NCI-H2196 treated with DMSO at 0.1 percent for 48 hours (cell line): ENCODE results near the gene VPS35.

Experiments used
- DNase-seq: peaks from one replicate; lab custom pipeline; 2025; ENCODE audit not compliant: unreplicated experiment; lab: John Stamatoyannopoulos, UW

VPS35 gene

DNA sequence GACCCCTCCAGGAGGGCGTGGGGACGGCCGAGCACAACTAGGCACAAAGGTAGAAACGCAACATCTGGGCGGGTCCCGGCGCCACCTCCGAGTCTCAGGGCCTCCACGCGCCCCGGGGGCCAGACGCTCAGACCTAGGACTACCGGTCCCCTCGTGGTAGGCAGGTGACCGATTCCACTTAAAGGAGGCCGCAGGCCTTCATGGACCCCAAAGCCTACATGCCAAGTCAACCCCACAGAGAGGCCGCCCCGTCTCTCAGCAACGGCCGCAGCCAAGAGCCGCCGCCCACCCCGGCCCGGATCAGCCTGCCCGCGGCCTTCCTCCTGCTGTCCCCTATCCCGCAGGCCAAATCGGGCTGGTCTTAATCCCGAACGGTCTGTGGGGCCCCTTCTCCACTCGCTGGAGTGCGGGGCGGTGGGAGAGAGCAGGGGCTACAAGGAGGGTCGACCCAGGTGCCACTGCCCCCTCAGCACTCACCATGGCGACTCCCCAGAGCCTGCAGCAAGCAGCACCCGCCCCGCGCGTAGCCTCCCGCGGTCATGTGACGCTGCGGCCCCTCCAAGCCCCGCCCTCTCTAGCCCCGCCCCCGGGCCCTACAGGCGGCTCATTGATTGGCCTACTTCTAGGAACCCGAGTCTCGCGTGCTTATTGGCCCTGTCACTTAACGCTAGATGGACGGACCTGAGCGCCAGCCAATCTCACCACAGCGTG, at the start of gene VPS35:
TSS of gene VPS35 (minus strand) at position 525 of the 711 bp plus-strand sequence. CDS start at position 480, 45 bp downstream.
- DNase-seq, result peak; percentile 85

DNA sequence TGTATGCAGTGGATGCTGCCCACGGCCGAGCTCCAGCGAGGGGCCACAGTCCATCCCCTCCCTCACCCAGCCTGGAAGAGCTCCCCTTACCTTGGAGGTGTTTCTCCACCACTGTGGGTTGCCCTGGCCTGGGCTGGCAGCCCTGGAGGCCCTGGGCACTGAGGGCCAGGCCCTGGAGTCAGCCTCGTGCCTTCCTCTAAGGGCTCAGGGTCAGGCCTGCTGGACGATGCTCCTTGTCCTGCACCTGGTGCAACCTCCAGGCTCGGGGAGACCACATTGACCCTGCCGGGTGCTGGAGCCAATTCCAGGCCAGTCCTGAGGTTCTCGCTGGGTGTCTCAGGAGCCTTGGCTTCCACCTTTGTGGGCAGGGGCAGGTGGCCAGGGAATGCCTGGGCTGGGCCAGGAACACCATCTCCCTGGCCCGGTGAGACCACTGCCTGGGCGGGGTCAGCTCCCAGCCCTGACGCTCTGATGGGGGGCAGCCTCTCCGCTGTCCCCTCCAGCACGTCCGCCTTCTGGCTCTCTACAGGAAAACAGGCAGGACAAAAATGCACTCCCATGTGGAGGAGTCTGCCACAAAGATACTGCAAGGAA, 48.7 kb upstream of the VPS35 start:
- DNase-seq, result no peak

DNA sequence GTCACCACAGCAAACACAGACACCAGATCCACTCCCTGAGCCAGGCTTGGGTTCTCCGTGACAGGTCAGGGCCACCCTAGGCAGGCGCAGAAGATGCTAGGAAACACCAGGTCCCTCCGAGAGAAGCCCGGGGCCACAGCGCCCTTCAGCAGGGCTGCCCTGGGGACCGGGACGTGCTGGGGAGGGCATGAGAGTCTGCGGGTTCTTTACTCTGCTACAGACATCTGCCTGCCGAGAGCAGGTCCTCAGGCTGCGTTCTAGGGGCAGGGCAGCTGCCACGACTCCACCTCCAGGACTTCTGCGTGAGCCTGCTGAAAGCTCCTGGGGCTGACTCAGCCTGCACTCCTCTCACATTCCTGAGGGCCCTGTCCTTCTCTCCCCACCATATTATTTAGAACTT, 47.7 kb upstream of the VPS35 start:
- no peak for DNase-seq

DNA sequence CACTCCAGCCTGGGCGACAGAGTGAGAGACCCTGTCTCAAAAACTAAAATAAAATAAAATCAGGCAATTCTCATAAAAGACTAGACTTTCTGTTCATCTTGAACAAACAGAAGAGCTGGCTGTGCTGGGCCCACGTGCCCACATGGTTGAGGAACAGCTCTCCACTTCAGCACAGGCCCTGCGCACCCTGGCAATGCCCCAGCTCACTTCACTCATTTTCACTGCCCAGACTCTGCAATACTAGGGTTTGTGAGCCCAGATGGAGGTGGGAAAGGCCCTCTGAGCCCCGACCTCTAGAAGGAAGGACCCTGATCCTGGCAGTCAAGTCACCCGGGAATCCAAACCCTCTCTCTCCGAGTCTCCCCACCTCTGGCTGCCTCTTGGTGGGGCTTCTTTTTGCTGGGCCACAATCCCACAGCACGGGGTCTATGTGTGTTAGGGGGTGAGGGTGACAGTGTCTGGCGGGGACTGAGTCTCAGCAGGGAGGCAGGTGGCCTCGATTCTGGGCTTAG, 44.4 kb upstream of the VPS35 start:
- DNase-seq, result no peak

DNA sequence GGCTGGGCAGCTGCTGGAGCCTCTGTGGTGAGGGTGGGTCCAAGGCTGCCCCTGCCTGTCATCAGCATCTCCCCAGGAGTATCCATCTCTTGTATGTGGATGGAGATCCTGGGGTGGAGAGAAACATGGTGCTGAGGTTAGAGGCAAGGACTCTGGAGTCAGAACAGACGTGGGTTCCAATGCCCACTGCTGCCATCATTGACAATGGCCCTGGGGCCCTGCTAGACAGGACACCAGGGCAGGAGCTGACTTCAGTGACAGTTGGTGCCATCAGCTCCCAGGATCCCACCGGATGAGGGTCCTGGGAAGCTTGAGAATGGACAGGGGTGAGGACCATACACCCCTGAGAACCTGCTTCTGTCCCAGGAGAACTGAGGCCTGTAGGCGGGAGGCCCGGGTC, 43.6 kb upstream of the VPS35 start:
- no peak for DNase-seq

DNA sequence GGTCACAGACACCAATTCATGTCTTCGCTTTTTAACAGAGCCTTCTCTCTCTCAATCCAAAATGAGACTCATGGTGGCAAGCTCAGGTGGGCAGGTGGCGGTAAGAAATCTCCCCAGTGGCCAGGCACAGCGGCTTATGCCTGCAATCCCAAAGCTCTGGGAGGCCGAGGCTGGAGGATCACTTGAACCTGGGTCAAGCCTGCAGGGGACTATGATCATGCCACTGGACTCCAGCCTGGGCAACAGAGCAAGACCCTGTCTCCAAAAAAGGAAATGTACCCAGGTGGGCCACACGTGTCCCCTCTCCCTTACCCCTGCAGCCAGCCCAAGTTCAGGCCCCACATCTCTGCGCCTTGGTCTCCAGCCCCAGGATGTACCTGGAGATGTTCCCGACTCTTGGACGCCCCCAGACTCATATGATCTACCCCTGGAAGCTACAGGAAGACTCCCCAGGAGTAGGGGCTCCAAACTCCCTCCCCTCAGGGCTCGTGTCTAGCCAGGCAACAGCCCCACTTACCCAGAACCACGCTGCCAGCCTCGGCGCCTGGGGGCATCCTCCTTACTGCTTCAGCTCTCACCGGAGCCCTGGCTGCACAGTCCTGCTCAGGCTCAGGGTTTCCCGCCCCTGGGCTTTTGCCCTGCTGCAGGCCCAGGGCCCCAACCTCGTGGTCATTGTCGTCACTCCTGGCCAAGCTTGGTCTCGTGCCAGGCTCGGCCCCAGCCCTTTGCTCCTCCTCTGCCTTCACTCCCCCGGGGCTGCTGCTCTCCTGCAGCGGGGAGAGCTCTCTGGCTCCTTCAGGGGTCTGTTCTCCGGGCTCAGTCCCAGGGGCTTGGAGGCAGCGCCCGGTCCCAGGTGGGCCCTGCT, 42.9 kb upstream of the VPS35 start:
- no peak for DNase-seq

DNA sequence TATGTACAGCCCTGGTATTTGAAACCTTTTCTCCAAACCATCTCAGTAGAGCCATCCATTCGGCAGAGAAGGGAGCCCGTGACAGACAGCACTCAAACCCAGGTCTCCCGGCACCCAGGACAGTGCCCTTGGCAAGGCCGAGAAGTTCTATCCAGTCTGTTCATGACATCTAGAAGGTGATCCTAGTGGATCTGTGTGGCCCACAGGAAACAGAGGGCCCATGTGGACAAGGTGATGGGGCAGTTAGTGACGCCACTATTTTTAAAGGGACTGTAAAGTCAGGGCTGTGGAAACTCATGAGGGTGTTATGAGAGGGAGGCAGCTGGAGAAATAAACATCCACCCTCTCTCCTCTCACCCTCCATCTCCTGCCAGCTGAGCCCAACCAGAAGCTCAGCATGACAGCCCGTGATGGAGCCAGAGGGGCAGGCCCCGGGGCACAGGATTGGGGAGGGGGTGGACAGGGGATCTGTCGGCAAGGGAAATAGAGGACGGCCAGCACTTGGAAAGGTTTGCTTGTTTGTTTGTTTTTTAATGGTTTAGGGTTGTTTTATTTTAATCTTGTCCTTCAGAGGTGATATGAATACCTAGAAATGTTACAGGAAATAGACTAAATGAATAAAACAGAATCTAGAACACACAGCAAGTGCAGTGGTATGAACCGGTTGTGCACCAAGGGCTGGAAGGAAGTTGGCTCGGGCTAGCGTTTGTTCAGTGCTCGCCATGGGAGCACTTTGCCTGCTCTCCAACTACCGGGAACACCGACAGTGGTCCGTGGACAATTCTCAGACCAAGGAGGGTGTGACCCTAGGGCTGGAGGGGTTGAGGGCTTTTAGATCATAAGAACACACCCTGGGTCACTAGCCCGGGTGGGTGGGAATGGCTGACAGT, 42.1 kb upstream of the VPS35 start:
- no peak for DNase-seq

DNA sequence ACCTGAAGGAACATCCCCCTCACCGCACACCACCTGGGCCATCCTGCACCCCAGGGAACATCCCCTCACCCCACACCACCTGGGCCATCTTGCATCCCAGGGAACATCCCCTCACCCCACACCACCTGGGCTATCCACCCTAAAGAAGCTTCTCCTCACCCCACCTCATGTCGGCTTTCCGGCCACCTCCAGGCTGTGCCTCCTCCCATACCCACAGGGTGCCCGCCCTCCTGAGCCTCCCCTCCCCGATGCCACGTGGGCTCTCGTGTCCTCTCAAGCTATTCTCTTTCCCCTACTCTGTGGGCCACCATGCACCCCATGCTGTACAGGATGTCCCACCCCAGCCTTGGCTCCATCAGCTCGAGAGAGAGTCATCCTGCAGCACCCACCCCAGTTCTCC, 41.1 kb upstream of the VPS35 start:
- no peak for DNase-seq

DNA sequence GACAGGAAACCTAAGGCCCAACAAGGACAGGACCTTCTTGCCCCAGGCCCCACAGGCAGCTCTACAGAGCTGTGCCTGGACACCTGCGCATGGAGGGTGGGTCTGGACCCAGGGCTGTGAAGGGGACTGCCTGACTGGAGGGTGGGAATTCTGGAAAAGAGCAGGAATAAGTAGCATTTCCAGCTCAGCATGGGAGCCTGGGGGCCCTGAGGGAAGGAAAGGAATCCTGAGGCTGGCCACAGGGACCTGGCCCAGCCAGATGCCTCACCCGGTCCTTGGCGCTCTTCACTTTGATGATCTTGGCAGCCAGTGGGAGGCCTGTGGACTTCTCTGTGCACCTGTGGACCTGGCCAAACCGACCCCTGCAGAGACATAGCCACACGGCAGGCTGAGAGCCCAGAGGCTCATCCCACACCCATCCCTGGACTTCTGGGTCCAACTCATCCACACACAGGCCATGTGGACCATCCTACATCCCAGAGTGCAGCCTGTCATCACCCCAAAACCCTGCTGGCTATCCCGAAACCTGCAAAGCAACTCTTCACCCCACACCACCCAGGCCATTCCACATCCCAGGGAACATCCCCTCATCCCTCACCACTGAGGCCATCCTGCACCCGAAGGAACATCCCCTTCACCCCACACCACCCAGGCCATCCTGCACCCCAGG, 40.5 kb upstream of the VPS35 start:
- DNase-seq, result no peak

DNA sequence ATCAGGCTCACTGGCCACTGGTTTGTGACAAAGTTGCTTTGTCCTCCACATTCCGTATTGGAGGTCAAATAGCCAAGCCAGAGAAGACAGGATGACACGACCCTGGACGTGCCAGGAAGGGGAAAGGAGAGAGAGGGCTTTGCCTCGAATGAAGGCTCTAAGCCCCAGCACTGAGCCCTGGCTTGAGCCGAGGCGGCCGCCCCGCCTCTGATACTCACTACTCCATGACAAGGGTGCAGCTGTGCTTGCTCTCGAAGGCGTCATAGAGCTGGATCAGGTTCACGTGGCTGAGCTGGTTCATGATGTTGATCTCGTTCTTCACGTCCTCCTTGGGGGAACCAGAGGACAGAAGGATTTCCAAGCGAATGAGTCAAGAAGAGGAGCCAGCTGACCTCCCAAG, 39.8 kb upstream of the VPS35 start:
- no peak for DNase-seq

DNA sequence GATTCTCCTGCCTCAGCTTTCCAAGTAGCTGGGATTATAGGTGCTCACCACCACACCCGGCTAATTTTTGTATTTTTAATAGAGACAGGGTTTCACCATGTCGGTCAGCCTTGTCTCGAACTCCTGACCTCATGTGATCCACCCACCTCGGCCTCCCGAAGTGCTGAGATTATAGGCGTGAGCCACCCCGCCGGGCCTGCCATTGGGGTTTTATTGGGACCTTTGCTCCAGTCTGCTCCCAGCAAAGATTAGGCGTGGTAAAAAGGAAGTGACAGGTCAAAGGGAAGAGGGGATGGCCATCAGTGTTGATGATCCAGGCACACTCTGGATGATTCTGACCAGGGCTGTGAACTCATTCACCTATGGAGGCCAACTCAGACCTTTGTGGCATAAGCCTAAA, 38.7 kb upstream of the VPS35 start:
- DNase-seq, result no peak

DNA sequence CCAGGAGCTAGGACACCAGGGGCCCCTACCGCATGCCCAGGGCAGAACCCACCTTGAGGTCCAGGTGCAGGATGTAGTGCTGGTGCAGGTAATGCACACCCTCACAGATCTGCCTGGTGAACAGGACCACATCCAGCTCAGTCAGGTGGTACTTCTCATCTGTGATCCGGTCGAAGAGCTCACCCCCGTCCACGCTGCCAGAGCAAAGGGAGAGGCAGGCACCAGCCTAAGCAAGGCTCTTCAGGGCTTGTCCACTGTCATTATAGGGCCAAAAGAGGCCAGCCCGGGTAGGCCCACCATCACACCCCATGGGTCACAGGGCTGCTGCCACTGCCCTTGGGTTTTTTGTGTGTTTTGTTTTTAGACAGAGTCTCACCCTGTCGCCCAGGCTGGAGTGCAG, 38.2 kb upstream of the VPS35 start:
- no peak for DNase-seq

DNA sequence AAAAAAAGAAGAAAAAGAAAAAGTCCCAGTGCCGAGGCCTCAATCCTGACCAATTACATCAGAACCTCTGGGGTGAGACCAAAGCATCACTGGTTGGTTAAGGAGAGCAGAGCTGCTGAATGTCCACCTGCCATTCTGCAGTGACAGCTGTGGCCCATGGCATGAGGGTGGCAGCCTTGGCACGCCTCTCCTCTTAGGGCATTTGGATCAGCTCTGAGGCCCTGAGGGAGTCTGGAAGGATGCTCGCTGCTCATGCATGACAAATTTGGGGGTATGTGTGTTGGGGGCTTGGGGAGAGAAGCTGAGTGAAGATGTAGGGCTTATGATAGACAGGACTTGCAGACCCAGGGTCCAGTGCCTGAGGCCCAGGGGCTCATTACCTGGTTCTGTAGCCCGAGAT, 32.9 kb upstream of the VPS35 start:
- no peak for DNase-seq

DNA sequence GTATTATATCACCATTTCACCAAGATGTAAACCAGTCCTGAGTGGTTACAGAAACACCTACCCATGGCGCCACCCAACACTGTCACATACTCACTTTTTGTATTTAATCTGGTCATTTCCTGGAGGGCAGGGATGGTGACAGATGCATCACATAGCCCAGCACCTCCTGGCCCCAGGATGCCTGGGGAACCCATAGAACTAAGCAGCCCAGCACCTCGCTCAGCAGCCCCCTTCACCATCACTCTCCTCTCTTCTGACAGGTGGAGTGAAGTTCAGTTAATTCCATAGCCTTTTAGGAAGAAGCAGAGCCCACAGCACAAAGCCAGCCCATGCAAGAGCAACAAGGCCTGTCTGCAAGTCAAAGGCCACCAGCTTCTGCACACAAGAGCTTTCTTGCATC, 31.6 kb upstream of the VPS35 start:
- DNase-seq, result no peak

DNA sequence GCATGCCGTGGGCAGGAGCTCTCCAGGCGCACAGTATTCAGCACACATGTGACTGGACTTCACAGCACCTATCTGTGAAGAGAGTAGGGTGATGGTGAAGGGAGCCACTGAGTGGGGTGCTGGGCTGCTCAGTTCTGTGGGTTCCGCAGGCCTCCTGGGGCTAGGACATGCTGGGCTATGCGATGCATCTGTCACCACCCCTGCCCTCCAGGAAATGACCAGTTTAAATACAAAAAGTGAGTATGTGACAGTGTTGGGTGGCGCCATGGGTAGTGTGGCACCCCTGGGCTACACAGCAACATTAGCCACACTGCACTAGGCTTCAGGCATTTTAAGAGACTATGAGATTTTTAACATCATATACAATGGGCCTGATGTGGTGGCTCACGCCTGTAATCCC, 30.6 kb upstream of the VPS35 start:
- no peak for DNase-seq

DNA sequence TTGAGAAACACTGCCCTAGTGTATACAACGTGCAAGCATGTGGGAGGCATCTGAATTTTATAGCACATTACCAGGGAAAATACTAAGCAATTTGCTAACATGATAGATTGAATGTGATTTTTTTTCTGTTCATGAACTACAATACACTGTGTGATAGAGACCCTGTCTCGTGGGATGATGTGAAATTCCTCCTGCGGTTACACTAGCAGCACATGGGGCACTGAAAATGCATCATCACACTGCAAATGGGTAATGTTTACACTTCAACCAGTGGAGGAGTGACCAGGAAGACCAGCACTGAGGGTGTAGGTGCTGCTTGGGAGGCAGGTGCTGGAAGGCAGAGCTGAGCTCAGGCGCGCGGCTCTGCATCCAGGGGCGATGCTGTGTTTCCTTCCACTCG, 29.2 kb upstream of the VPS35 start:
- DNase-seq, result no peak

DNA sequence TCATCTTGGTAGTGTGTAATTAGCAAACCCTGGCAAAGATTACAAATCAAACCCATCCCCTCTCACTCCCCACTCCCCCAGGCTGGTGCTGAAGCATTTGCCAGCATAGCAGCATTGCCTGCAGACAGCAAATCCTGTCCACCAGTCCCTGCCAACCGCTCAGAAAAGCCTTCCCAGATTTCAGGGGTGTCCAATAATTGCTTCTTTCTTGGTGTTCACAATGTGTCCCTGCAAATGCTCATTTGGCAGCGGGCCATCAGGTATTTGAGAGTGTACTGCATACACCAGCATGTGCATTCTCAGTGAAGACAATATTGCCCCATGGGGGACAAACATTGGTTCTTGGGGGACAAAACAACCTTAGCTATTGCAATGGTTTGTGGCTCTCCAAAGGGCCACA, 28.7 kb upstream of the VPS35 start:
- DNase-seq, result no peak

DNA sequence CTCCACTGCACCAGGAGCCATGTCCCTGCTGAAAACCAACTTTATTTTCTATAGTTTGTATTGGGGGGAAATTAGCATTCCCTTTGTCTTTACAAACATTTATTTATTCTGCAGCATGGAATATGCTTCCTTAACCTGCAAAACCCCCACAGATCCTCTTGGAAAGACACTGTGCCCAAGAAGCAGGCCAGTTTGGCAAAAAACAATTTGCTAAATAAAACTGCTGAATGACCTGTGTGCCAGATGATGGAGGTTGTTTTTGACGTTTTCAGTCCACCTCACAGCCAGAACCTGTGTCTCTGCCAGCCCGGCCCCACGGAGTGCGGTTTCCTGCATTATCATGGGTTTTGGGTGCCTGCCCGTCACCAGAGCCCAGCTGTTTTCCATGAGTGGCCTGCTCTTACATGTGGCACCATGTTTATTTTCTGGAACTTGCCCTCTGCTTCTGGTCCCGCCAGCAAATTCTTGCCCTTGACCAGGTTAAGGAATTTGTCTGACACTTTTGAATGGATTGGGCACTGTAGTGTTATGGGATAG, 26.9 kb upstream of the VPS35 start:
- DNase-seq, result no peak

DNA sequence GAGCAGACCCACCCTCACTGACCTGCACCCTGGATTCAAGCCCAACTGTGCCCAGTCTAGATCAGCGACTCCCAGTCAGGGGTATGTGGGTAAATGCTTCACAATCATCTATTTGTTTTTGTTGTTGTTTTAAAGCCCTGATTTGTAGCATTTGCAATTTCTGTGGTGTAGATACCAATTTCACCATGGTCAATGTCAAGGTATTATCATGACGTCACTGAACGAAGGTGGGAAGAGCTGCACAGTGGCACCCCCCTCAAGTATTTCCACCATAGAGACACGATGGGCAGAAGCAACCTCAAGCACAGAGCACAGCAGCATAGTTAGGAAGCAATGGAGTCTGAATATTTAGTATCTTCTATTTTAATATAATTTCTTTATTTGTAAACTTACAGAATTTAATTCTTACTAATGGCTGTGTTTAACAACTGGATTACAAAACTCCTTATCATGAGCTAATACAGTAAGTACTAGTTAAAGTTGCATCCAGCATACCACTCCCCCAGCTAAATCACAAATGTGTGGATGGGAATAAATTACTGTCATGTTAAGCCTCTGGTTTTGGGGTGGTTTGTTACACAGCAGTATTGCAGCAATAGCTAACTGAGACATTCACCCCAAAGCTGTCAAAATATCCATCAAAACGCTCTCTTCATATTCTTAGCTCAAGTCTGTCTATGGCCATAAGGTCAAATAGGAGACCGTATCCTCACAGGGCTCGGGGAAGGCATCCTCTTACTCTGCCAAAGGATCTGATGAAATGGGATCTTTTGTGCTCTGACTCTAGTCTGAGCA, 26.0 kb upstream of the VPS35 start:
- DNase-seq, result no peak
